ENCODE data around the gene NSMCE3.

NSMCE3 gene

GRCh38 chr15:29269485-29270168 lies at the start of gene NSMCE3:
Gene NSMCE3 (minus strand): TSS chr15:29269822. CDS start chr15:29269705, 117 bp downstream.
- peaks cover 32% of the 10 kb centered on the region for H3K79me2 ChIP-seq (ENCODE audit: low read length)
- H3K4me2 ChIP-seq (ENCODE audit: low read length) = peak within 1 kb of the TSS; percentile 84
- peaks cover 4% of the 10 kb centered on the region for H4K20me1 ChIP-seq (ENCODE audit: insufficient read depth, low read length)
- peaks cover 4% of the 10 kb centered on the region for H3K36me3 ChIP-seq (replicated peaks; ENCODE audit: low read depth, low read length)
- H3K9me3 ChIP-seq (ENCODE audit: insufficient read depth, low read length) = no peaks in the 10 kb centered on the region
- H3K27me3 ChIP-seq (ENCODE audit: low read depth, low read length) = no peaks in the 10 kb centered on the region
- peak within 1 kb of the TSS; percentile 93 for H3K27ac ChIP-seq (ENCODE audit: low read length)
- H3K4me1 ChIP-seq (ENCODE audit: low read length) = peaks cover 28% of the 10 kb centered on the region
- H2AFZ ChIP-seq (ENCODE audit: low read depth, low read length) = peak within 1 kb of the TSS; percentile 44
- peak within 1 kb of the TSS; percentile 84 for H3K4me3 ChIP-seq (ENCODE audit: low read length)
- TF ChIP-seq CTCF (IDR thresholded peaks at IDR 0.05; ENCODE audit: low read depth, low read length) (no peak), EZH2phosphoT487 (IDR thresholded peaks at IDR 0.05; ENCODE audit: low read depth) (no peak)
- H3K9ac ChIP-seq (ENCODE audit: low read length) = peak within 1 kb of the TSS; percentile 78

GRCh38 chr15:29316422-29316821 lies 46.8 kb upstream of the NSMCE3 start:
- no peaks in the 10 kb centered on the region for H3K36me3 ChIP-seq (replicated peaks; ENCODE audit: low read depth, low read length)
- H3K9ac ChIP-seq (ENCODE audit: low read length) = no peak overlapping the region
- H3K27me3 ChIP-seq (ENCODE audit: low read depth, low read length) = no peaks in the 10 kb centered on the region
- H3K4me2 ChIP-seq (ENCODE audit: low read length) = no peak overlapping the region
- H2AFZ ChIP-seq (ENCODE audit: low read depth, low read length) = no peak overlapping the region
- H3K27ac ChIP-seq (ENCODE audit: low read length) = no peak overlapping the region
- peaks cover 17% of the 10 kb centered on the region for H3K4me1 ChIP-seq (ENCODE audit: low read length)
- no peaks in the 10 kb centered on the region for H3K9me3 ChIP-seq (ENCODE audit: insufficient read depth, low read length)
- H3K4me3 ChIP-seq (ENCODE audit: low read length) = no peak overlapping the region
- no peaks in the 10 kb centered on the region for H4K20me1 ChIP-seq (ENCODE audit: insufficient read depth, low read length)
- TF ChIP-seq CTCF (IDR thresholded peaks at IDR 0.05; ENCODE audit: low read depth, low read length) = no peak
- no peaks in the 10 kb centered on the region for H3K79me2 ChIP-seq (ENCODE audit: low read length)

GRCh38 chr15:29312387-29312786 lies 42.8 kb upstream of the NSMCE3 start:
- peak overlapping the region; percentile 26; the same call in 1 of the 2 replicates for H3K27ac ChIP-seq (ENCODE audit: low read length)
- H3K79me2 ChIP-seq (ENCODE audit: low read length) = no peaks in the 10 kb centered on the region
- H3K36me3 ChIP-seq (replicated peaks; ENCODE audit: low read depth, low read length) = peaks cover 4% of the 10 kb centered on the region
- H3K4me2 ChIP-seq (ENCODE audit: low read length) = peak overlapping the region; percentile 15
- H2AFZ ChIP-seq (ENCODE audit: low read depth, low read length) = no peak overlapping the region
- H3K27me3 ChIP-seq (ENCODE audit: low read depth, low read length) = no peaks in the 10 kb centered on the region
- peaks cover 26% of the 10 kb centered on the region for H3K4me1 ChIP-seq (ENCODE audit: low read length)
- no peak overlapping the region for H3K9ac ChIP-seq (ENCODE audit: low read length)
- TF ChIP-seq CTCF (IDR thresholded peaks at IDR 0.05; ENCODE audit: low read depth, low read length) = no peak
- no peak for TF ChIP-seq EZH2phosphoT487 (IDR thresholded peaks at IDR 0.05; ENCODE audit: low read depth)
- H3K4me3 ChIP-seq (ENCODE audit: low read length) = no peak overlapping the region
- no peaks in the 10 kb centered on the region for H4K20me1 ChIP-seq (ENCODE audit: insufficient read depth, low read length)
- H3K9me3 ChIP-seq (ENCODE audit: insufficient read depth, low read length) = no peaks in the 10 kb centered on the region

- Histone ChIP-seq H3K27me3 (ENCODE audit: low read depth, low read length) (no peaks in the 10 kb centered on the region), H3K9me3 (ENCODE audit: insufficient read depth, low read length) (no peaks in the 10 kb centered on the region), H3K9ac (ENCODE audit: low read length) (no peak overlapping the region), H3K27ac (ENCODE audit: low read length) (peak overlapping the region; percentile 26; the same call in 1 of the 2 replicates), H3K4me1 (ENCODE audit: low read length) (peaks cover 26% of the 10 kb centered on the region), H2AFZ (ENCODE audit: low read depth, low read length) (no peak overlapping the region), H4K20me1 (ENCODE audit: insufficient read depth, low read length) (no peaks in the 10 kb centered on the region), H3K36me3 (replicated peaks; ENCODE audit: low read depth, low read length) (peaks cover 4% of the 10 kb centered on the region), H3K4me3 (ENCODE audit: low read length) (no peak overlapping the region), H3K4me2 (ENCODE audit: low read length) (peak overlapping the region; percentile 15), H3K79me2 (ENCODE audit: low read length) (no peaks in the 10 kb centered on the region)
- TF ChIP-seq EZH2phosphoT487 (IDR thresholded peaks at IDR 0.05; ENCODE audit: low read depth) (no peak), CTCF (IDR thresholded peaks at IDR 0.05; ENCODE audit: low read depth, low read length) (no peak)
These were observed 42.1 kb upstream of the NSMCE3 start for GRCh38 chr15:29311696-29312095.
